HG03520 (cell line): Measurements from ENCODE around the gene SARM1.

Experiments used
- ATAC-seq: cut with Tn5 transposase; IDR thresholded peaks from one replicate; pipeline ENCODE4 v1.9.1; 2021; ENCODE audit warnings: mild to moderate bottlenecking, moderate library complexity; ENCODE audit not compliant: unreplicated experiment

The SARM1 gene

DNA sequence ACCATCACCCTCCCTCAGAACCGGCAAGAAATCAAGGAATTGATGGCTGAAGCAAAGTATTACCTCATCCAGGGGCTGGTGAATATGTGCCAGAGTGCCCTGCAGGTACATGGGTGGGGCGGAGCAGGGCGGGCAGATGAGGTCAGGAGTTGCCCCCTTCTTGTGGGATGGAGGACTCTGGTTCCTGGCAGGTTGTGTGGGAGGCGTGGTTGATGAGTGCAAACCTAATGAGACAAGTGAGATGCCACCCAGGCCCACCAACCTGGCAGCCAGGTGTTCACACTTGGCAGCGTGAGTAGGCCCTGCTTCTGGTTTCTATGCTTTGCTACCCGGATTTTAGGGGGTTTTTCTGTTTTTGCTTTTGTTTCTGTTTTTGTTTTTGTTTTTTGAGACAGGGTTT lies 31.1 kb upstream of the SARM1 start:
- no peak for ATAC-seq

DNA sequence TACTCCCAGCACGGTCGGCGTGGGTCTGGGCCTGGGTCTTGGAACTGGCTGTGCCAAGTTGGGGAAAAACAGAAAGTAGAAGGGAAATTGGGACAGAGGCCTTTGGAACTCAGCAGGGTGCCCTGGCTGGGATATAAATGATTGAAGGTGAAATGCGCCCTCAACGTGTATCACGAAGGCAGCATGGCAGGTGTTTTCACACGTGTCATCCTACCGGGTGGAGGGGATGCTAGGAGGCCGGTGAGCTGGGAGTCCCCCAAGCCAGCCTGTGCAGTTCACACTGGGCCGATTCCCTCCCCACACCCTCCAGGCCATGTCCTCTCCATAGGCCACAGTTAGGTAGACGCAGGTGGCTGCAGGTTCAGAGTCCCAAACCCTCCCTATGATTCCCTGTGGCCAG lies 30.0 kb upstream of the SARM1 start:
- no peak for ATAC-seq

DNA sequence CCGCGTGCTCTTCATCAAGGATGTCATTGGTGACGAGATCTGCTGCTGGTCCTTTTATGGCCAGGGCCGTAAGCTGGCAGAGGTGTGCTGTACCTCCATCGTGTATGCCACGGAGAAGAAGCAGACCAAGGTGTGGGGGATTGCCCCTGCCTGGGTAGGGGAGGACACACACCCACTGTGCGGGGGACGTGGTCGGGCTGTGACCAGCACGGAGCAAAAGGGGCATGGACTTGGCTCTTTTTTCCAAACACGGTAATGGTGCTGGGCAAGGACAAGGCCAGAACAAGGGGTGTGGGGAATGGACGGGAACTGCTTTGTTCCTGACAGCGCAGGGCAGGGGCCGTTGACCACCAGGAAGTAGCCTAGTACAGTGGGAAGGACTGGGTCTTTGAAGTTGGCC lies 29.2 kb upstream of the SARM1 start:
- ATAC-seq, result no peak

DNA sequence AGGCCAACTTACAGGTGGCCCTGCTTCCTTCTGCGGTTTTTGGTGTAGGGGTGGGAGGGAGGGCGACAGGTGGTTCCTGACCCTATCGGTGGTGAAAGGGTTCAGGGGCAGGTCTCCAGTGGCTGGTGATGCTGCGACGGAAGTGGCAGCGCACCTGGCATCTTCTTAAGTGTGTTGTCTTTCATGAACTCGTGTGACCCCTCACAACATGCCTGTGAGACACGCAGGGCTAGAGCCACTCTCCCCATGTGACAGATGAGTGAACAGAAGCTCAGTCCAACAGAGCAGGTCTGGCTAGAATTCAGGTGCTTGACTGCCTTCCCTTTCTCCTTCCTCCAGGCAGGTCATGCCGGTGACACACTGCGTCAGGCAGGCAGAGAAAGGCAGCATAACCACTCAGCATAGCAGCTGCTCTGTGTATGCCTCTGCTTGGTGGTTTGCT lies 28.0 kb upstream of the SARM1 start:
- no peak for ATAC-seq

DNA sequence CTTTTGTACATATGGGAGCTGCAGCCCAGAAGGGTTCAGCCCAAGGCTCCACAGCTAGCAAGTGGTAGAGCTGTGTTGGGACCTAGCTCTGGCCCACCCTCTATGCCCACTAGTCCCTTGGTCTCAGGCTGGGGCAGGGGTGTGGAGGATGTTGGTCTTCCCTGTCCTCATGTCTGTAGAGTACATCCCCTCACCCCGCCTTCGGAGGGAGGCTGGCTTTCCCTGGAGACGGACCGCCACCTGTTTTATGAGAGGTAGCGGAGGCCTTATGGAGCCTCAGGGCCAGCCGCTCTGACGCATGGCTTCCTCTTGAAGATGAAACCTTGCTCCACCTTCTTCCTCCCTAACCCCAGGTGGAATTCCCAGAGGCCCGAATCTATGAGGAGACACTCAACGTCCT lies 27.5 kb upstream of the SARM1 start:
- no peak for ATAC-seq

DNA sequence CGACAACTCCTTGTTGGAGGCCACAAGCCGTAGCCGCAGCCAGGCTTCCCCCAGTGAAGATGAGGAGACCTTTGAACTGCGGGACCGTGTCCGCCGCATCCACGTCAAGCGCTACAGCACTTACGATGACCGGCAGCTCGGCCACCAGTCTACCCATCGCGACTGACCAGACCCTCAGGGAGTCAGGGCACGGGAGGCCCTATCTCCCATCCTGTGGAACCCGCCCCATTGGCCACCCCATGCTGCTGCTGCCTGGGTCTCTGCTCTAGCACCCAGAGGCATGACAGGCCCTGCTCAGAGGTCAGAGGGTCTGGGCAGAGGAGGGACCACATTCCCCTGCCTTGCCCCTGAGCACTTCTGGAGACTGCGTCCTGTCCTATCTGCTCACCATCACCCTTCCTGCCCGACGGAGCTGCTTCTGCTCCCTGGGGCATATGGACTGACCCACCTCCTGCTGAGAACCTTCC lies 27.0 kb upstream of the SARM1 start:
- ATAC-seq, result no peak

DNA sequence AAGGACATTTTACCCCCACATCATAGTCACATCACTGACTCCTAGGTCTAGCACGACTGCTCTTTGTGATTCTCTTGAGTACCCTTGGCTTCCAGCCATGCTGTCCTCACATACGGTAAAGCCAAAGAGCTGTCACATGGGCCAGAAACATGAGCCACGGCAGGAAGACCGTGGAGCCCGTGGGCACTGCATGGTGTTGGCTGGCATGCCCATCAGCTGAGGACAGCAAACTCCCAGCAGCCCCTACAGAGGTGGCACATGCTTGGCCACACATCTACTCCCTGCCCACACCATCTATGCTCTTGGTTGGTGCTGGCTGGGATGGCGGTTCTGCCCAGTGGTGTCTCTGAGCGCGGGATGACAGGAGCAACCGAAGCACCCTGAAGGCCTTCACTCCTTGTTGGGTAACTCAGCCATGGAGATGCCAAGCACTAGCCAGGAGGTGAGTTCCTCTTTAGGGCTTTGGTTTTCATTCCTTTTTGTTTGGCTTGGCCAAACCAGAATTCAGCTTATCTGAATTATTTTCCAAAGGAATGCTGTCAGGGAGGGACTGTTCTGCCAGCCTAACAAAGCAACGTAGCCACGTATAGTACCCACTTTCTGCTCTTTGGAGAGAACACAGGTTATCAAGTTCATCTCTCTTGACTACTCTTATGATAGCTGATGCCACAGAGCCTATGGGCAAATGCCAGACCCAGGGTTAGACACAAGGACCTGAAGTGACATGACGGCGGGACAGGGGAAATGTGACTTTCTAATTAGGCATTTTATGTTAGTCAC lies 25.9 kb upstream of the SARM1 start:
- ATAC-seq, result no peak

DNA sequence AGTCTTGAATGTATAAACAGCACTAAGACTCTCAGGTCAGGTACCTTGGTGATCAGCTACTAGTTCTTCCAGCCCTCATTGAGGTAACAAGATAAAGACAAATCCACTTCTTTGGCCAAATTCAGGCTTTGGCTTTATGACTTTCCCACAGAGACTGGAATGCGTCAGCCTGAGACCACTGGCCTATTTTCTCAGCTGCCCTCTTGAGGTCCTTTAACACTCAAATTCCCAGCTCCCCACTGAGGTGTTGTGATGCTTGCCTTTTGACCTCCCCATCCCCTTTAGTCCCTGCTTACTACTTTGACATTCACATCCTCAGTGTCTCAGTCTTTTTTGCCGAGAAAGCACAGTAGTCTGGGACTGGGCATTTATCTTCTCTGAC lies 25.3 kb upstream of the SARM1 start:
- no peak for ATAC-seq

DNA sequence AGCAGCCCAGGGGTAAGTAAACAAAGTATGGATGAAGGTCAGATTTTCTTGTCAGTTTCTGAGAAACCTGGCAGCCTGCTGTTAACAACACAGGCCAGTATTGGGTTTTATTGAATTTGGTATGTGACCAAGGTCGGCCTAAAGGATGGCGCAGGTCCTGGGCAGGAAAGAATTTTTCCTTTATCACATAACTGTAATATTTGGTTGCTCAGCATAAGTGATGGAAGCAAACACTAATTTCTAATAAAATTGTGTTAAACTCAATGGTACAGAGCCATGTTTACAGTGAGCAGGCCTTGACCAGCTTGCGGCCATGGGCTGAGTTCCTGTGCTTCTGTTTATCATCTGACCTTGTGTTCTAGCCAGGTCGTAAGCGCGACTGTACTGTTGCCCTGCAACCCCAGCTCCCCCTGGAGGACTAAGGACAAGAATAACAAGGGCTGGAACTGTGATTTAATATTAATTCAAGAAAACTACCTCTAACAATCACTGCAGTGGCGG lies 24.7 kb upstream of the SARM1 start:
- no peak for ATAC-seq

DNA sequence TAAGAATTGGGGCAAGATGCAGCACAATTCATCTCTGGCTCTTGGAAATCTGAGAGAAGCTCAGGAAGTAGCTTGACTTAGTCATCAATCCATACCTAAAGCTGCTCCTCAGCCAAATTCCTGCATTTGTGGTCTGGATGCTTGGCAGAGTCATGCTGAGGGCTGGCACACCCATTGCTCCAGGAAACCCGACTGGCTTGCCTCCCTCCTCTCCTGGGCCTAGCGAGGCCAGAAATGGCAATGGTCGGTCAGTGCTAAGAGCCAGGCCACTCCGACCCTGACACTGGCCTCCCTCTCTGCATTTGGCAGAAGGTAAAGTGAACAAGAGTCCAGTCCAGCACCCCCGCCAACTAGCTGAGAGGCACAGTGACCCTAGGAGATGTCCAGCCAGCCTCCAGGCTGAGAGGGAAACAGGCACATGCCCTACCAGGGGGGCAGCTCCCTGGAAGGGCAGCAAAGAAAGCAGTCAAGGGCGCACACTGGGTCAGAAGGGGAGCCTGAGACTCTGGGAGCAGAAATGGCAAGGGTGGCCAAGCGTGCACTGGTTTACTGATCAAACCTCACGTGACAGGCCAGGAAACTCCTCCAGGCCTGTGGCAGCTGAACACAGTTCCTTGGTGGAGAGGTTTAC lies 24.1 kb upstream of the SARM1 start:
- no peak for ATAC-seq

DNA sequence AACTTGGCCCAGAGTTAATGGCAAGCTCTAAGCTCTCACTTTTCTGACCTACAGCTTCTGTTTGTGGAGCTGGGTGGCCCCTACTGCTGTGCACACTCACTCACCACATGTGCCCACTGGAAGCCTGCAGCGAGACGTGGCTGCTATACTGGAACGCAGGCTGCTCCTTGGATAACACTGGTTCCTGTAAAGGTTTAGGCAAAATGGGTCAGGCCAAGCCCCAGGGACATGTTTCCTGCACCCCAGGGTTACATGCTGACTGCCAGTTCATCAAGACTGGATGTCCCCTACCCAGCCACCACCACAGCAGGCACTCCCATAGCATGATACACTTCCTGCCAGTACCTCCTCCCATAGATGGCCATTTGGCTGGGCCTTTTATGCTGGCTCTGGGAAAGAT lies 22.5 kb upstream of the SARM1 start:
- ATAC-seq, result no peak

DNA sequence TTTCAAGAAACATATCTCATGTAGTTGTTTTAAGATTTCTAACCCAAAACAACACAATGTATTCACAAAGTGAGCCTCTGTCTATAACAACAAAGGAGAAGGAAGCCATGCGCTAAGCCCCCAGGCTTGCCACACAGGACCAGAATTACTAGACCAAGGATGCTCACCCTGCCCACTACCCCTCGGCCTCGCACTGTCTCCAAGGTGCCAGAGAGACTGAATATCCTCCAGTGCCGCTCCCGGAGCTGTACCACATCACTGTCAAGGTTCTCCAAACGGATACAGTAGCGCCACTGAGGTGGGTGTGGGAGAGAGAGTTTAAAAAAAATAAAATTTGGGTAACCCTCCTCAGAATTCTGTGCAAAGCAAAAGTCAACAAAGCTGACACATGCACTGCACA lies 21.2 kb upstream of the SARM1 start:
- no peak for ATAC-seq

DNA sequence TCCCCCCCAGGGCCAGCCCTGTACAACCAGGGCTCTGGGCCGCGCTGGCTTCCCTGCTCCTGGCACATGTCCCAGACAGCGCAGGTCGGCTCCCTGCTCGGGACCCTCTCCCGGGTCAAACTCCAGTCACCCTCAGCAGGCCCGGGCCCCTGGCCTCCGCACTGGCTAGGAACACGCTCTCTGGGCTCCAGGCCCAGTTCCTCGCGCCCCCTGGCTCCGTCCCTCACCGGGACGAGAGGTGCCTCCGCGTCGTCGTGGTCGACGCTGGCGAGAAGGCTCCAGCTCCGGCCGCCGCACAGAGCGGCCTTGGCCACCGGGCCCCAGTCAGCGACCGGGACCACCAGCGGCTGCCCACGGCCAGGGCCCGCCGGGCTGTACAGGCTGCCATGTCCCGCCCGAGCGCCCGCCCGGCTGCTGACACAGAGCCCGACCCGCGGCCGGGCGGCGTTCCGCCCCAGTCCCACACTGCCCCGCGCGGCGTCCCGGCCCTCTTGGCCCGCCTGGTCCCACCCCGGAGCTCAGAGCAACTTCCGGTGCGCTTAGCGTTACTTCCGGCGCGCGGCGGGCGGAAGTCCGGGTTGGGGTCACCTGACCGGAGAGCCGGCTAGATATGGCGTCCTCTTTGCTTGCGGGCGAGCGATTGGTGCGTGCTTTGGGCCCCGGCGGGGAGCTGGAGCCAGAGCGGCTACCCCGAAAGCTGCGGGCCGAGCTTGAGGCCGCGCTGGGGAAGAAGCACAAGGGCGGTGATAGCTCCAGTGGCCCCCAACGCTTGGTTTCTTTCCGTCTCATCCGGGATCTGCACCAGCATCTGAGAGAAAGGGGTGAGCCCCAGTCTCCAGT lies 14.2 kb upstream of the SARM1 start, which contains the start of gene POLDIP2:
POLDIP2 (minus strand) TSS at position 467 of the 840 bp plus-strand sequence; CDS start at position 388, 79 bp downstream.
- ATAC-seq, result peak; percentile 92

DNA sequence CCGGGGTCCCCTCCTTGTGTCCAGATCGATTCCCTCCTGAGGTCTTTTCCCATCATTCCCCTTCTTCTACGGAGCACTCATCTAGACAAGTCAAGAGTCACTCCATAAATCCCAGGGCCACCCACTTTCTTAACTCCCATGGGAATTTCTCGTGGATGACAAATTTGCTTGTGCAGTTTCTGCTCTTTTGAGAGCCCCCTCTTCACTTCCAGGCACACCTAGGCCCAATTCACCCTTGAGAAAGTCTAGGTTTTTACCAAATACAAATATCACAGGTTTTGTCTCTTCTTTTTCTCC lies 13.6 kb upstream of the SARM1 start:
- no peak for ATAC-seq

DNA sequence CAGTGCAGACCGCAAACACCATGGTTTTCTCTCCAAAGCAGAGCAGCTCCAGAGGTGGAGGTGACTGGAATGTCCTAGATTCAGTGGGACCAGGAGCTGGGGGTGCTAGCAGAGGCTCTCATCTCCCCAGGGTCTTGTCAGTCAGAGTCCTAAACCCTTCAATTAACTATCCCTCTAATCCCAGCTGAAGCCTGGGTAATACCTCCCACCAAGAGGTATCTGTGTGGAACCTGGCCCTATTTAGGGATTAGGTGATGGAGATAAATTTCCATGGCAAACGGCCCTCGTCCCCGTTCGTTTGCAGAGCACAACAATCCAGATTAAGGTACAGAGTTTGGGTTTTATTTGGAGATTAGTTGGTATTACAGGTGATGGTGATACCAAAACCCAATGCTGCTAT lies 8.3 kb upstream of the SARM1 start:
- no peak for ATAC-seq

DNA sequence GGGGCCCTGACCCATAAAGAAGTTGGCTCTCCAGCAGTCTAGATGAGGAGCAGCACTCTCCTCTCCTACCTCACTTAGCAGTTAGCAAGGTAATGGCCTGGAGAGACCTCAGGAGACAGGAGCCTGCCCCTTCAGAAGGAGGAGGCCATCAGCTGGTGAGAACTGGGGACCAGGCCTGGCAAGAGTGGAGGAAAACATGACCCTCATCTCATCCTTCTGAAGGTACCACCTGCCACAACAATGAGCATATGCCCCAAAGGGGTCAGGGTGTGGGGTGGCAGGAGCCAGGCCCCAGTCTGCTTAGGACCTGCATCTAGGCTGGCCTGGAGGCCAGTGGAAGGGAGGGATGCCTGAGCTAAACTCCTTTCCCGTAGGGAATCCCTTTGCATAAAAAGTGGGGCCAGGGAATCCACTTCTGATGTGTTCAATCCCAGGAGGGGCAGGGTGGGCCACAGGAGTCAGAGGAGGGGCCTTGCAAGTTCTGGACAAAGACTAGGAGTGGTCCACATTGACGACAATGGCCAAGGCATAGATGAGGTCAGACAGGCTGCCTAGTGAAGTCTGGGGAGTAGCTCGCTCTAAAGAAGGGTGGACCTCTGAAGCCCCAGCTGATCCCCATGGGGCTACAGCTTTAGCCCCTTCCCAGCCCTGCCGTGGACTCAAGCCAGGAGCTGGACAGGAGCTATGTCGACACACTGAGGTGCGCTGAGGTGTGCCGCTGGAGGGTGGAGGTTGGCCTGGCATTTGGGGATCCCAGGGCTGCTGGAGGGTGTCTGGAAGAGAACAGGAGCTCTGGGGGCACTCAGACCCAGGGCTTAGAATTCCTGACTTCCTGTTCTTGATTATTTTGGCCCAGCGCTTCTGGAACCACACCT lies 7.5 kb upstream of the SARM1 start:
- no peak for ATAC-seq

DNA sequence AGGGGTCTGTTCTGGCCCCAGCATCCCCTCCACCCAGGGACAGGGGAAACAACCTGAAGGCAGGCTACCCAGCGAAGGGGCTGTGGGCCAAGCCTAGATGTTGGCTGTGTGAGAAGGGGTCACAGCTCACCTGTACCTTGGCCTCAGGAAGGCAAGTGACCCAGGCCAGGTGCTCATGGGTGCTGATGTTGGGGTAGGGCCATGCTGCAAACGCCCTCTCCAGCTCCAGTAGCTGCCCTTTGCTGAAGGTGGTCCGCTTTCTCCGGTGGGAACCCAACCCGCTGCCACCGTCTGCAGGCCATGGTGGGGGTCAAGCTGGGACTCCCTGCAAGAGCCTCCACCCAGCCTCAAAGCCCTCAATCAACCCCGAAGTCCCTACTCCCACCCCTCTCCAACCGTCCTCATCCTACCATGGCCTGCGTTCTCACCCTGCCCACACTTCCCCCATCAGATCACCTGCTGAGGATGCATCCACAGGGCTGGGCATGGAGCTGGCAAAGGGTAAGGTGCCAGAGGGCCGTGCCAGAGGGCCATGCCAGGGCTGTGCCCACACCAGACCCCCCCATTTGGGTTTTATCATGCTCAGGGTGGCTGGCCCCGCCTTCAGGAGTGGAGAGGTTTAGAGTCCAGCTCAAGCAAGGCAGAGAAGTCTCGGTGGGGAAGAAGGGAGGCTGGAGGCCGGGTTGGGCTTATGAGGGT lies 6.7 kb upstream of the SARM1 start, which contains the start of gene SEBOX:
SEBOX (minus strand) TSS at position 535 of the 699 bp plus-strand sequence; CDS start at position 487, 48 bp downstream.
- no peak for ATAC-seq

DNA sequence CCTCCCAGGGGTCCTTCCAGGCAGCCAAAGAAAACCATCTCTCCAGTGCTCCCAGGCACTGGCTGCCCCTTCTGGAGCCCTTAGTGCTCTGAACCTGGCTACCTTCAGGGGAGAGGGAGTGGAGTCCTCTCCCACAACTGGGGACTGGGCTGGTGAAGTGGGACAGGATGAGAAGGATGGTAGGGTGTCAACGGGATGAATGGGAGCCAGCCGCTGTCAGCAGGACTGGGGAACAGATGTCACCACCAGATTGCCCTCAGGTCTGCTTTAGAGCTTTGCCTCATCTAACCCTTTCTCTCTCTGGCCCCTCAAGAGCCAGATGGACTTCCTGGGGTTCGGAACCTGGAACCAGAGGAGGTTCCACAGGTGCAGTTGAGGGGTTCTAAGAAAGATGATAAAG lies 6.0 kb upstream of the SARM1 start:
- no peak for ATAC-seq

DNA sequence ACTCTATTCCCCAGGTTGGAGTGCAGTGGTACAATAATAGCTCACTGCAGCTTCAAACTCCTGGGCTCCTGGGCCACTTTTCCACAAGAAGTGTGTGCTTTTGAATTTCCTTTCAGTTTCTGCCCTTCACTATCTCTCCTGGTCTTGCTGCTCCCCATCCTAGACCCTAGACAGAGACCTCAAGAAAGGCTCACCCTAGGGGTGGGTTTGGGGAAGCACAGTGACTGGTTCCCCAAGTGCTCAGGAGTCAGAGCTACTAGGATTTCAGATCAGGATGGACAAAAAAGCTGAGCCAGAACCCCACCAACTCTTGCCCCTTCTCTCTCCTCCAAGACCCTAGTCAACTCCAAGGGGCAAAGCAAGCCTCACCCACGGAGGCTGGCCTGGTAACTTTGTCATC lies 4.9 kb upstream of the SARM1 start:
- ATAC-seq, result no peak
